Tibial nerve (tissue), 4 donors: Measurements from ENCODE around the gene C18orf63.

ENCODE experiments used
- EP300 ChIP-seq, 2 donors: sonication (generic); formaldehyde crosslinking; IDR thresholded peaks; one replicate each; pipeline ENCODE4 v1.6.1; 2017; ENCODE audit warnings: antibody characterized with exemption in 2 of 2, mild to moderate bottlenecking in 1 of 2
- POLR2A ChIP-seq, 2 donors: fragments of 450-650 bp; IDR thresholded peaks; one replicate each; pipeline ENCODE4 v1.6.1; 2017; ENCODE audit warnings: antibody characterized with exemption in 2 of 2, mild to moderate bottlenecking in 2 of 2, moderate library complexity in 2 of 2
- TF ChIP-seq, protein P1 (sequence below), 5 experiments: fragments of 200-600 bp in 3 of 5; fragments of 450-650 bp in 2 of 5; sonication (generic) in 3 of 5; IDR thresholded peaks; one replicate each; pipeline ENCODE4 v1.5.1; 2016 to 2019; ENCODE audit warnings: antibody characterized with exemption in 5 of 5, mild to moderate bottlenecking in 3 of 5, moderate library complexity in 2 of 5

DNA sequence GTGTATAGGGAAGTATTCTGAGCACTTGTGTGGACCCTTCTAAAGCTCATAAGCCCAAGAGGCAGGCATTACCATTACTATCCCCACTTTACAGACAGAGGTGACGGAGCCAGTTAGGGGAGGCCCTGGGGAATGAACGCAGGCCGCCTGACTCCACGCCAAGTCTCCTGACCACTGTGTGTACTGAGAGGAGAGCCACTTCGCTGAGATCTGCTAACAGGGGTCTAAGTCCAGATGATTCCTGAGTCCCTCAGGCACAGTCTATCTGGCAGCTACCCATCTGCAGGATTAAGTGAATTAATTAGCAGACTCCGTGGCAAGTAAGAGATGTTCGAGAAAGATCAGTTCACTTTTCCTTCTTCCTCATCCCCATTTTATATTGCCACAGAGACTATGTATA is 37.6 kb upstream of the C18orf63 start:
- TF ChIP-seq, protein P1, sequence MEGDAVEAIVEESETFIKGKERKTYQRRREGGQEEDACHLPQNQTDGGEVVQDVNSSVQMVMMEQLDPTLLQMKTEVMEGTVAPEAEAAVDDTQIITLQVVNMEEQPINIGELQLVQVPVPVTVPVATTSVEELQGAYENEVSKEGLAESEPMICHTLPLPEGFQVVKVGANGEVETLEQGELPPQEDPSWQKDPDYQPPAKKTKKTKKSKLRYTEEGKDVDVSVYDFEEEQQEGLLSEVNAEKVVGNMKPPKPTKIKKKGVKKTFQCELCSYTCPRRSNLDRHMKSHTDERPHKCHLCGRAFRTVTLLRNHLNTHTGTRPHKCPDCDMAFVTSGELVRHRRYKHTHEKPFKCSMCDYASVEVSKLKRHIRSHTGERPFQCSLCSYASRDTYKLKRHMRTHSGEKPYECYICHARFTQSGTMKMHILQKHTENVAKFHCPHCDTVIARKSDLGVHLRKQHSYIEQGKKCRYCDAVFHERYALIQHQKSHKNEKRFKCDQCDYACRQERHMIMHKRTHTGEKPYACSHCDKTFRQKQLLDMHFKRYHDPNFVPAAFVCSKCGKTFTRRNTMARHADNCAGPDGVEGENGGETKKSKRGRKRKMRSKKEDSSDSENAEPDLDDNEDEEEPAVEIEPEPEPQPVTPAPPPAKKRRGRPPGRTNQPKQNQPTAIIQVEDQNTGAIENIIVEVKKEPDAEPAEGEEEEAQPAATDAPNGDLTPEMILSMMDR (IDR thresholded peaks at IDR 0.05) = no peak
- TF ChIP-seq POLR2A (IDR thresholded peaks at IDR 0.05) (no peak), EP300 (IDR thresholded peaks at IDR 0.05) (no peak)
